Body of pancreas (tissue), 4 donors: ENCODE measurements around the gene NUP50.

Source experiments
- CTCF ChIP-seq, 7 experiments: fragments of 450-650 bp in 4 of 7; fragments of 200-600 bp in 3 of 7; sonication (generic) in 3 of 7; IDR thresholded peaks; one replicate each; pipeline ENCODE4 v1.5.1; 2016 to 2019; ENCODE audit warnings: antibody characterized with exemption in 7 of 7
- POLR2A ChIP-seq, 3 donors: fragments of 450-650 bp; IDR thresholded peaks; one replicate each; pipeline ENCODE4 v1.6.1; 2016; ENCODE audit warnings: antibody characterized with exemption in 3 of 3, mild to moderate bottlenecking in 2 of 3

- TF ChIP-seq CTCF (IDR thresholded peaks at IDR 0.05): no peak
- no peak for TF ChIP-seq POLR2A (IDR thresholded peaks at IDR 0.05)
Measured at GRCh38 chr22:45130891-45131290, 32.8 kb upstream of the NUP50 start.
